IMR-90 (cell line): ENCODE data around the gene GFER. TPM values are rescaled to one million over a fixed set of nuclear protein-coding genes. Genes with fewer than 3 reads are reported as not detected.

ENCODE experiments used
- ATAC-seq: fragments of 200-7000 bp; cut with Tn5 transposase; 2 replicates; pipeline ENCODE4 v1.9.1; 2020; ENCODE audit warnings: low read depth, mild to moderate bottlenecking, moderate library complexity
- BruUV-seq: library from RNA; stranded (reverse); fragments of 400-500 nt; replicated peaks from 2 replicates; lab custom pipeline; 2021; lab: Mats Ljungman, UMichigan
- CTCF ChIA-PET: fragments of 300-600 bp; formaldehyde crosslinking; extraction: SDS; loops from one replicate; lab custom pipeline; 2021; ENCODE audit warnings: antibody characterized with exemption; lab: Yijun Ruan, JAX
- POLR2A ChIA-PET: fragments of 300-600 bp; sonication (Branson Sonifier 250); formaldehyde crosslinking; loops from one replicate; lab custom pipeline; 2022; ENCODE audit warnings: antibody characterized with exemption; ENCODE audit not compliant: unreplicated experiment; lab: Charles Lee
- DNase-seq: peaks from one replicate; pipeline ENCODE4 v3.0.0; 2013
- H2AFZ ChIP-seq: replicated peaks from 2 replicates; pipeline ENCODE3; 2013; ENCODE audit warnings: low read length, mild to moderate bottlenecking; ENCODE audit not compliant: poor library complexity
- H2AK5ac ChIP-seq: 2 replicates; pipeline ENCODE4 v1.6.1; 2013; ENCODE audit warnings: low read depth, low read length, inconsistent platforms
- H2AK9ac ChIP-seq: replicated peaks from 2 replicates; pipeline ENCODE3; 2013; ENCODE audit warnings: mild to moderate bottlenecking, low read depth, low read length, moderate library complexity; ENCODE audit not compliant: poor library complexity
- H2BK120ac ChIP-seq: 2 replicates; pipeline ENCODE4 v1.6.1; 2013; ENCODE audit warnings: low read depth, low read length, inconsistent platforms
- H2BK15ac ChIP-seq: 3 replicates; pipeline ENCODE4 v1.6.1; 2013; ENCODE audit warnings: low read depth, low read length, inconsistent platforms
- H2BK20ac ChIP-seq: 2 replicates; pipeline ENCODE4 v1.6.1; 2013; ENCODE audit warnings: low read depth, mild to moderate bottlenecking, inconsistent platforms, low read length, moderate library complexity
- H2BK5ac ChIP-seq: 2 replicates; pipeline ENCODE4 v1.6.1; 2013; ENCODE audit warnings: mild to moderate bottlenecking, low read depth, low read length, inconsistent platforms; ENCODE audit not compliant: poor library complexity, severe bottlenecking
- H3K14ac ChIP-seq: replicated peaks from 2 replicates; pipeline ENCODE4 v1.6.1; 2013; ENCODE audit warnings: low read depth, low read length, inconsistent platforms
- H3K18ac ChIP-seq: 2 replicates; pipeline ENCODE4 v1.6.1; 2013; ENCODE audit warnings: low read depth, low read length, control low read depth
- H3K23ac ChIP-seq: 2 replicates; pipeline ENCODE4 v1.6.1; 2013; ENCODE audit warnings: low read depth, low read length, inconsistent platforms
- H3K27ac ChIP-seq: 2 replicates; pipeline ENCODE4 v1.5.1; 2013; ENCODE audit warnings: mild to moderate bottlenecking, control low read depth, low read length; ENCODE audit not compliant: insufficient read depth
- H3K27me3 ChIP-seq: 2 replicates; pipeline ENCODE4 v1.6.1; 2013; ENCODE audit warnings: low read length; ENCODE audit not compliant: control insufficient read depth, insufficient read depth
- H3K36me3 ChIP-seq: 2 replicates; pipeline ENCODE4 v1.6.1; 2013; ENCODE audit warnings: low read length, mixed read lengths; ENCODE audit not compliant: control insufficient read depth, insufficient read depth
- H3K4ac ChIP-seq: 2 replicates; pipeline ENCODE4 v1.6.1; 2013; ENCODE audit warnings: low read depth, low read length, inconsistent platforms
- H3K4me1 ChIP-seq: 2 replicates; pipeline ENCODE4 v1.6.1; 2013; ENCODE audit warnings: low read length, mixed read lengths; ENCODE audit not compliant: control insufficient read depth, insufficient read depth
- H3K4me2 ChIP-seq: 2 replicates; pipeline ENCODE4 v1.6.1; 2013; ENCODE audit warnings: low read depth, mild to moderate bottlenecking, control low read depth, low read length, moderate library complexity
- H3K4me3 ChIP-seq: 2 replicates; pipeline ENCODE4 v1.5.1; 2013; ENCODE audit warnings: low read depth, mild to moderate bottlenecking, control low read depth, low read length, moderate library complexity; ENCODE audit not compliant: insufficient read depth
- H3K56ac ChIP-seq: 2 replicates; pipeline ENCODE4 v1.6.1; 2013; ENCODE audit warnings: low read length, inconsistent platforms; ENCODE audit not compliant: insufficient read depth; ENCODE audit errors: extremely low read depth
- H3K79me1 ChIP-seq, 2 experiments: 2 replicates each; pipeline ENCODE4 v1.6.1; 2013; ENCODE audit warnings: low read length in 2 of 2, inconsistent platforms in 1 of 2, low read depth in 1 of 2
- H3K9ac ChIP-seq: 2 replicates; pipeline ENCODE4 v1.6.1; 2013; ENCODE audit warnings: low read depth, low read length, control low read depth
- H3K9me1 ChIP-seq: 2 replicates; pipeline ENCODE4 v1.6.1; 2013; ENCODE audit warnings: low read length, inconsistent platforms; ENCODE audit not compliant: insufficient read depth
- H3K9me3 ChIP-seq: 2 replicates; pipeline ENCODE4 v1.6.1; 2013; ENCODE audit warnings: low read length; ENCODE audit not compliant: control insufficient read depth, insufficient read depth
- H4K20me1 ChIP-seq: 2 replicates; pipeline ENCODE4 v1.6.1; 2013; ENCODE audit warnings: low read length, inconsistent platforms; ENCODE audit not compliant: insufficient read depth
- H4K5ac ChIP-seq: 2 replicates; pipeline ENCODE4 v1.6.1; 2013; ENCODE audit warnings: mild to moderate bottlenecking, low read depth, low read length, control low read depth
- H4K8ac ChIP-seq, 2 experiments: 2 replicates each; pipeline ENCODE4 v1.6.1; 2013; ENCODE audit warnings: low read depth in 2 of 2, low read length in 2 of 2, control low read depth in 1 of 2, inconsistent platforms in 1 of 2
- H4K91ac ChIP-seq: 2 replicates; pipeline ENCODE4 v1.6.1; 2013; ENCODE audit warnings: low read depth, low read length, inconsistent platforms; ENCODE audit not compliant: insufficient read depth
- BHLHE40 ChIP-seq: fragments of 150-350 bp; IDR thresholded peaks from 2 replicates; pipeline ENCODE4 v1.6.1; 2016; ENCODE audit warnings: mild to moderate bottlenecking, low read depth, low read length
- CHD1 ChIP-seq: IDR thresholded peaks from 2 replicates; pipeline ENCODE4 v1.6.1; 2012; ENCODE audit warnings: low read depth, low read length, improper control_type of control experiment
- CTCF ChIP-seq: conservative IDR thresholded peaks from 2 replicates; pipeline ENCODE4 v1.5.1; 2012; ENCODE audit warnings: mild to moderate bottlenecking, low read depth, low read length, improper control_type of control experiment
- ELK1 ChIP-seq: fragments of 150-350 bp; IDR thresholded peaks from 2 replicates; pipeline ENCODE4 v1.6.1; 2016; ENCODE audit warnings: low read depth, mild to moderate bottlenecking, low read length, moderate library complexity, borderline replicate concordance
- FOS ChIP-seq: fragments of 150-350 bp; IDR thresholded peaks from 2 replicates; pipeline ENCODE4 v1.6.1; 2016; ENCODE audit warnings: low read depth, low read length
- MAFK ChIP-seq: IDR thresholded peaks from 2 replicates; pipeline ENCODE4 v1.6.1; 2012; ENCODE audit warnings: low read depth, low read length, improper control_type of control experiment
- MAZ ChIP-seq: IDR thresholded peaks from 2 replicates; pipeline ENCODE4 v1.6.1; 2012; ENCODE audit warnings: low read depth, mild to moderate bottlenecking, low read length, improper control_type of control experiment, moderate library complexity, borderline replicate concordance
- MXI1 ChIP-seq: IDR thresholded peaks from 2 replicates; pipeline ENCODE4 v1.6.1; 2012; ENCODE audit warnings: low read depth, mild to moderate bottlenecking, low read length, moderate library complexity, borderline replicate concordance
- NFE2L2 ChIP-seq: fragments of 150-350 bp; IDR thresholded peaks from 2 replicates; pipeline ENCODE4 v1.6.1; 2016; ENCODE audit warnings: low read depth, mild to moderate bottlenecking, low read length
- POLR2A ChIP-seq: IDR thresholded peaks from 2 replicates; pipeline ENCODE4 v1.6.1; 2012; ENCODE audit warnings: mild to moderate bottlenecking, low read depth, low read length
- RAD21 ChIP-seq: IDR thresholded peaks from 2 replicates; pipeline ENCODE4 v1.6.1; 2012; ENCODE audit warnings: low read length, improper control_type of control experiment
- RCOR1 ChIP-seq: IDR thresholded peaks from 2 replicates; pipeline ENCODE4 v1.6.1; 2012; ENCODE audit warnings: mild to moderate bottlenecking, low read length, improper control_type of control experiment; ENCODE audit not compliant: insufficient replicate concordance
- RFX5 ChIP-seq: IDR thresholded peaks from 2 replicates; pipeline ENCODE4 v1.8.0; 2012; ENCODE audit warnings: low read depth, mild to moderate bottlenecking, low read length, moderate library complexity
- USF2 ChIP-seq: fragments of 150-350 bp; IDR thresholded peaks from 2 replicates; pipeline ENCODE4 v1.6.1; 2017; ENCODE audit warnings: mild to moderate bottlenecking, antibody characterized with exemption, low read length, low read depth
- WGBS, 2 experiments: methylation state at CpG; one replicate each; pipeline versions ENCODE4 v1.1.5 to v1.1.7; 2013; ENCODE audit warnings: missing lambda C conversion rate in 2 of 2; ENCODE audit not compliant: insufficient read length in 1 of 2; ENCODE audit errors: extremely low coverage in 2 of 2; 5-methylcytosine and 5-hydroxymethylcytosine counted together
- dilution Hi-C: fragments of 300-500 bp; cut with HindIII; formaldehyde crosslinking; loops from one replicate; pipeline ENCODE4 v1.14.3; 2018; ENCODE audit warnings: low sequenced_read_pairs; ENCODE audit not compliant: unreplicated experiment
- in situ Hi-C: fragments of 300-500 bp; cut with MboI; formaldehyde crosslinking; loops from 3 replicates; pipeline ENCODE4 v1.14.3; 2019; ENCODE audit warnings: low sequenced_read_pairs, inconsistent platforms, mixed read lengths
- intact Hi-C: fragments of 100-400 bp; cut with micrococcal nuclease; formaldehyde crosslinking; loops from 2 replicates; pipeline ENCODE4 v1.10.0; 2022
- polyA plus RNA-seq, 3 experiments: library from polyadenylated mRNA; depleted of rRNA; stranded (reverse); fragments of >200 nt; gene quantifications; 2 replicates each; pipeline ENCODE4 v1.2.3, GENCODE V29; 2012; ENCODE audit warnings: low replicate concordance in 1 of 3
- total RNA-seq: library from RNA; depleted of rRNA; stranded (reverse); fragments of >200 nt; gene quantifications from 2 replicates; pipeline ENCODE4 v1.2.3, GENCODE V29; 2012

GFER gene
- total and polyA plus RNA-seq, 2 of the 4 experiments (the other 2 are of a cell fraction): 6.8 to 19.8 TPM

GRCh38 chr16:1999866-2000514 is 16.0 kb downstream of the GFER start:
- no TSS peak for BruUV-seq
- Histone ChIP-seq H3K27ac (no peak overlapping the region), H4K5ac (no peak overlapping the region), H3K4me3 (no peak overlapping the region), H3K4me1 (peaks cover 24% of the 10 kb centered on the region), H3K4me2 (no peak overlapping the region), H4K91ac (no peak overlapping the region), H3K9me3 (no peaks in the 10 kb centered on the region), H4K20me1 (peaks cover 49% of the 10 kb centered on the region), H2AK9ac (no peak overlapping the region), H3K14ac (no peak overlapping the region), H2AFZ (no peak overlapping the region), H3K79me1 (peaks cover 10 to 70% of the 10 kb centered on the region in 2 experiments), H3K18ac (no peak overlapping the region), H2AK5ac (no peak overlapping the region), H2BK15ac (no peak overlapping the region), H2BK20ac (no peak overlapping the region), H2BK5ac (no peak overlapping the region), H3K9me1 (peaks cover 20% of the 10 kb centered on the region), H3K23ac (no peak overlapping the region), H3K27me3 (no peaks in the 10 kb centered on the region), H3K36me3 (peaks cover 52% of the 10 kb centered on the region), H2BK120ac (no peak overlapping the region), H4K8ac (no peak overlapping the region), H3K4ac (no peak overlapping the region), H3K9ac (no peak overlapping the region), H3K56ac (no peak overlapping the region)
- in situ Hi-C loops: no loop called here
- CTCF ChIA-PET: interaction anchor here (0.8 kb wide), 1 partner anchor 141 kb away, joined by 5 read pairs; no protein-coding TSS in a partner anchor
- TF ChIP-seq MXI1 (no peak), MAZ (no peak), ELK1 (no peak), USF2 (no peak), MAFK (no peak), RCOR1 (no peak), POLR2A (no peak), NFE2L2 (no peak), RAD21 (no peak), CTCF (no peak), RFX5 (no peak), BHLHE40 (no peak), CHD1 (no peak), FOS (no peak)
- POLR2A ChIA-PET: no interaction called here
- intact Hi-C loops: loop anchor here (5.0 kb wide), 1 partner anchor 142 kb away; no protein-coding TSS in a partner anchor
- ATAC-seq: no peak
- dilution Hi-C loops: no loop called here
- DNase-seq: no peak
- WGBS, 2 experiments: 95% methylated on average over 11 of the region's 28 CpGs; no CpG with 5 or more reads in 1 of the 2 experiments
